Calu3 (cell line): ENCODE data around the gene GLI3. TPM values are rescaled to one million over a fixed set of nuclear protein-coding genes. Genes with fewer than 3 reads are reported as not detected.
A peak's percentile ranks its signal among the peaks of the same experiment; 100 is the strongest.

Experiments
- BruUV-seq: library from RNA; stranded (reverse); fragments of 400-500 nt; replicated peaks from 2 replicates; lab custom pipeline; 2021; lab: Mats Ljungman, UMichigan
- CTCF ChIA-PET: fragments of 300-600 bp; sonication (Branson Sonifier 250); formaldehyde crosslinking; loops from one replicate; lab custom pipeline; 2022; ENCODE audit warnings: antibody characterized with exemption; lab: Charles Lee
- DNase-seq: peaks from one replicate; pipeline ENCODE4 v3.0.0; 2022
- H3K27ac Mint-ChIP-seq: one replicate; pipeline ENCODE4 v1.8.0; 2022; ENCODE audit warnings: mixed read lengths; ENCODE audit not compliant: unreplicated experiment
- H3K27me3 Mint-ChIP-seq: one replicate; pipeline ENCODE4 v1.8.0; 2022; ENCODE audit warnings: mixed read lengths; ENCODE audit not compliant: unreplicated experiment
- H3K36me3 Mint-ChIP-seq: one replicate; pipeline ENCODE4 v1.8.0; 2022; ENCODE audit warnings: mild to moderate bottlenecking, moderate library complexity, mixed read lengths; ENCODE audit not compliant: insufficient read depth, unreplicated experiment
- H3K4me1 Mint-ChIP-seq: one replicate; pipeline ENCODE4 v1.8.0; 2022; ENCODE audit warnings: mild to moderate bottlenecking, low read depth, mixed read lengths; ENCODE audit not compliant: unreplicated experiment
- H3K4me3 Mint-ChIP-seq: one replicate; pipeline ENCODE4 v1.8.0; 2022; ENCODE audit warnings: mild to moderate bottlenecking, low read depth, moderate library complexity, mixed read lengths; ENCODE audit not compliant: unreplicated experiment
- H3K9me3 Mint-ChIP-seq: one replicate; pipeline ENCODE4 v1.8.0; 2022; ENCODE audit warnings: low read depth, mixed read lengths; ENCODE audit not compliant: unreplicated experiment
- CTCF ChIP-seq: fragments of 200-600 bp; IDR thresholded peaks from one replicate; pipeline ENCODE4 v1.8.0; 2022; ENCODE audit warnings: antibody characterized with exemption; ENCODE audit not compliant: unreplicated experiment
- intact Hi-C: fragments of 100-400 bp; cut with micrococcal nuclease; formaldehyde crosslinking; loops from one replicate; pipeline ENCODE4 v1.10.0; 2022; ENCODE audit not compliant: unreplicated experiment
- total RNA-seq: library from RNA; stranded (reverse); gene quantifications from 2 replicates; pipeline ENCODE4 v1.2.3, GENCODE V29; 2022

Gene GLI3
- total RNA-seq, 1 experiment from 2014 or later = not detected

- intact Hi-C loops = no loop called here
- Mint-ChIP-seq H3K36me3 (peaks cover 16% of the 10 kb centered on the region), H3K27ac (peak overlapping the region; percentile 21), H3K9me3 (no peaks in the 10 kb centered on the region), H3K4me1 (peaks cover 12% of the 10 kb centered on the region), H3K4me3 (peak overlapping the region; percentile 68), H3K27me3 (peaks cover 100% of the 10 kb centered on the region)
- CTCF ChIA-PET = no interaction called here
- DNase-seq = peak; percentile 15
- no peak for TF ChIP-seq CTCF
- no TSS peak for BruUV-seq
Observed at GRCh38 chr7:42237811-42238541, 967 bp upstream of the GLI3 start.

GRCh38 chr7:42236266-42236975 is 588 bp downstream of the GLI3 start:
- H3K36me3 Mint-ChIP-seq = peaks cover 16% of the 10 kb centered on the region
- no peak overlapping the region for H3K27ac Mint-ChIP-seq
- H3K27me3 Mint-ChIP-seq = peaks cover 100% of the 10 kb centered on the region
- CTCF ChIA-PET = no interaction called here
- DNase-seq = peak; percentile 19
- TF ChIP-seq CTCF = no peak
- BruUV-seq = no TSS peak
- intact Hi-C loops = no loop called here
- H3K4me1 Mint-ChIP-seq = peaks cover 12% of the 10 kb centered on the region
- peak overlapping the region; percentile 68 for H3K4me3 Mint-ChIP-seq
- no peaks in the 10 kb centered on the region for H3K9me3 Mint-ChIP-seq

- no peak for DNase-seq
- no peaks in the 10 kb centered on the region for H3K9me3 Mint-ChIP-seq
Observed at GRCh38 chr7:42235741-42236161, 1.3 kb downstream of the GLI3 start.

GRCh38 chr7:42234736-42235135 is 2.3 kb downstream of the GLI3 start:
- intact Hi-C loops = no loop called here
- Mint-ChIP-seq H3K27ac (no peak overlapping the region), H3K4me3 (no peak overlapping the region), H3K4me1 (peaks cover 12% of the 10 kb centered on the region), H3K9me3 (no peaks in the 10 kb centered on the region), H3K36me3 (peaks cover 16% of the 10 kb centered on the region), H3K27me3 (peaks cover 100% of the 10 kb centered on the region)
- TF ChIP-seq CTCF = no peak
- CTCF ChIA-PET = no interaction called here
- no TSS peak for BruUV-seq
- no peak for DNase-seq

More at GRCh38 chr7:42235741-42236161, 1.3 kb downstream of the GLI3 start:
- H3K36me3 Mint-ChIP-seq = peaks cover 16% of the 10 kb centered on the region
- intact Hi-C loops = no loop called here
- H3K4me1 Mint-ChIP-seq = peaks cover 12% of the 10 kb centered on the region
- BruUV-seq = no TSS peak
- peaks cover 100% of the 10 kb centered on the region for H3K27me3 Mint-ChIP-seq
- peak overlapping the region; percentile 68 for H3K4me3 Mint-ChIP-seq
- TF ChIP-seq CTCF = no peak
- CTCF ChIA-PET = no interaction called here
- H3K27ac Mint-ChIP-seq = no peak overlapping the region
